ENCODE results near the gene PCED1B. TPM values are rescaled to one million over a fixed set of nuclear protein-coding genes. Genes with fewer than 3 reads are reported as not detected.

Gene PCED1B
- total RNA-seq, 1 experiment from 2014 or later: 22.8 TPM

DNA sequence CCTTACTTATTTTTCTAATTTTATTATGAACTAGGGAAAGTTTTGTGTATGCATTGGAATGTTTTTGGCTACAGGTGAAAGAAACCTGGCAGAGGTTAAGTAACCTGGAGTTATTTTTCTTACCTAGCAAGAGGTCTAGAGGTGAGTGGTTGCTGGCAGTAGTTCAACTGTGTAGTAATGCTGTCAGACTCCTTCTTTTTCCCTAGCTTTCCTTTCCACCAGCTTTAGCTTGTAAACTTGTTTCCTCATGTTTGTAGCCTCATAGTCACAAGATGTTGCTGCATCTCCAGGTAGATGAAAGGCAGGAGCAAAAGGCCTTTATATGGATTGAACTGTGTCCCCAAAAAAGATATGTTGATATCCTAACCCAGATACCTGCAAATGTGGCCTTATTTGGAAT is 105.4 kb downstream of the PCED1B start:
- no peak overlapping the region for H3K9ac ChIP-seq (ENCODE audit: low read length)
- H3K27me3 ChIP-seq (ENCODE audit: low read length): no peaks in the 10 kb centered on the region
- no peak overlapping the region for H3K27ac ChIP-seq (ENCODE audit: low read length)

DNA sequence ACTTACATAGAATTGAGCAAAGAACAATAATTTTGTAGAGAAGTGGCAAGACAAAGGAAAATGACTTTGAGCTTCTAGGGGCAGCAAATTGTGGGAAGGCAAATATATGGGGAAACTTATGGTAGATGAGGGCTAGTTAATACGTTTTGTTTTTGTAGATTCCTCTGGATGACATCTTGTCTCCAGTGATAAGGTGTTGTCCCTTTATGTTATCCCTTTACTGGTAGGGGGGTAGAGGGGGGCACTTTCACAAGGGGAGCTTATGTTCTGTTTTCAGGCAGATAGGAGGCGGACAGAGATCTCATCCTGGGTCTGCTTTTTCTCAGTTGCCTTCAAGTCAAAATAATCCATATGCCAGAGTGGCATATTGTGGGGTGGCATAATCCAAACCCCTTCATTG is 106.8 kb downstream of the PCED1B start:
- Histone ChIP-seq H3K27me3 (ENCODE audit: low read length) (no peaks in the 10 kb centered on the region), H4K20me1 (ENCODE audit: insufficient read depth, low read depth, low read length) (no peaks in the 10 kb centered on the region), H3K27ac (ENCODE audit: low read length) (no peak overlapping the region), H2AFZ (ENCODE audit: low read length) (no peak overlapping the region), H3K79me2 (ENCODE audit: low read length) (no peaks in the 10 kb centered on the region), H3K9me3 (ENCODE audit: low read length) (no peaks in the 10 kb centered on the region), H3K4me1 (ENCODE audit: low read length) (peaks cover 50% of the 10 kb centered on the region), H3K36me3 (ENCODE audit: insufficient read depth, low read length) (no peaks in the 10 kb centered on the region), H3K4me2 (ENCODE audit: low read depth, low read length, poor library complexity, severe bottlenecking) (no peak overlapping the region), H3K9me2 (replicated peaks; ENCODE audit: insufficient read depth, low read length) (no peaks in the 10 kb centered on the region), H3K4me3 (ENCODE audit: low read length) (no peak overlapping the region), H3K9ac (ENCODE audit: low read length) (no peak overlapping the region)
- DNase-seq: no peak

More for the DNA sequence above, 105.4 kb downstream of the PCED1B start:
- Histone ChIP-seq H3K4me3 (ENCODE audit: low read length) (no peak overlapping the region), H3K36me3 (ENCODE audit: insufficient read depth, low read length) (no peaks in the 10 kb centered on the region), H4K20me1 (ENCODE audit: insufficient read depth, low read depth, low read length) (no peaks in the 10 kb centered on the region), H2AFZ (ENCODE audit: low read length) (no peak overlapping the region), H3K4me1 (ENCODE audit: low read length) (peaks cover 37% of the 10 kb centered on the region), H3K9me2 (replicated peaks; ENCODE audit: insufficient read depth, low read length) (no peaks in the 10 kb centered on the region), H3K9me3 (ENCODE audit: low read length) (no peaks in the 10 kb centered on the region), H3K4me2 (ENCODE audit: low read depth, low read length, poor library complexity, severe bottlenecking) (no peak overlapping the region), H3K79me2 (ENCODE audit: low read length) (no peaks in the 10 kb centered on the region)
- DNase-seq: no peak

DNA sequence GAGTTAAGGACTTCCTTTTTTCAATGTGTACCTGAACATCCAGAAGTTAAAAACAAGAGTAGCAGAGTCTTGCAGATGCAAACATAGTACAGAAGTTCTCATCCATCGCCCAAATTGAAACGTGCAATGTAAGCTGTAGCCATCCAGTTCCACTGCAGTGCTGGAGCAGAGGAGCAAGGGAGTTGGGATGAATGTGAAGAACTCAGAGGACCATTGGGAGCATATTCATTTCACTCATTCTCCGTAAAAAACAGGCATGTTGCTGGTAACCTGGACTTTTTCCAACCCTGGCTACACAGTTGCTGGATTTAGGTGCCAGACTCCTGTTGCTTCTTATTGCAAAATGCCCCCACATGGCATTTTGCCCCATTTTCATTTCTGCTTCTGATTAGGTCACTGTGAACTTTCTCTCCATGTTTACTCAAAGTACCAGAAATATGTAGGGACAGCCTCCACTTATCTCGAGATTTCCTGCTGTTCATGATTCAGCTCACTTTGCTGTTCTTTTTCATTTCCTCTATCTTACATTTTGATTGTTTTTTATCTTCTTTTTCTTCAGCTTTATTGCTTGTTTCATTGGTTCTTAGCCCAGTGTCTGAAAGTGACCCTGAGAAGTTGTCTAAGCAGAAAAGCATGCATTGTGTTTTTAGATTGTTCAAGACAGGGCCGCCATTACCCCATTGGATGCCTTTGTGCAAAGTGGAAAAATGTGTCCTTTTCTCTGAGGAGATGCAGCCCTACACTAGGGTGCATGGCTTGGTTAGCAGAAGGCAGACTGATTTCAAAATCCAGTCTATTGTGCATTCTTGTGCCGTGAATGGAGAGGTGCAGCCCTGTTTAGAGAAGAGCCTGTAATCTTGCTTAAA is 109.4 kb downstream of the PCED1B start:
- no peak for DNase-seq
- Histone ChIP-seq H3K4me3 (ENCODE audit: low read length) (no peak overlapping the region), H3K9ac (ENCODE audit: low read length) (no peak overlapping the region), H3K36me3 (ENCODE audit: insufficient read depth, low read length) (no peaks in the 10 kb centered on the region), H3K27ac (ENCODE audit: low read length) (no peak overlapping the region), H3K4me1 (ENCODE audit: low read length) (peaks cover 53% of the 10 kb centered on the region), H2AFZ (ENCODE audit: low read length) (no peak overlapping the region), H3K9me2 (replicated peaks; ENCODE audit: insufficient read depth, low read length) (no peaks in the 10 kb centered on the region), H3K27me3 (ENCODE audit: low read length) (no peaks in the 10 kb centered on the region), H4K20me1 (ENCODE audit: insufficient read depth, low read depth, low read length) (no peaks in the 10 kb centered on the region), H3K9me3 (ENCODE audit: low read length) (no peaks in the 10 kb centered on the region), H3K4me2 (ENCODE audit: low read depth, low read length, poor library complexity, severe bottlenecking) (no peak overlapping the region), H3K79me2 (ENCODE audit: low read length) (no peaks in the 10 kb centered on the region)

DNA sequence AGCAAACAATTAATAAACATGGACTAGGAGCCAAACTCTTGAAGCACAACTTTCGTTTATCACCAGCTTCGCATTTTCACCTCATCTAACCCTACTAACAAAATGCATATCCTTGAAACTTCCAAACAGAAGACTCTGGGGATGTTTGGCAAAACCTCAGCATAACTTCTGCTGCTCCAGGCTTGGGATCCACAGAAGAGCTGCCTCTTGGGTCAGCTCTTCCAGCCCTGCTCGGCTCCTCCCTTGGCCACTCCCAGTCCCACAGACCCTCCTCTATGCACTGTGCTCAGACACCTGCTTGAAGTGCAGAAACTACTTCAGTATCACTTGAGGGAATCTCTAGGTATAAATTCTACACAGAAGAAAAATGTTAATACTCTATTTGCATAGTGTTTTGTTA is 110.3 kb downstream of the PCED1B start:
- Histone ChIP-seq H3K9me2 (replicated peaks; ENCODE audit: insufficient read depth, low read length) (no peaks in the 10 kb centered on the region), H3K27me3 (ENCODE audit: low read length) (no peaks in the 10 kb centered on the region), H3K4me3 (ENCODE audit: low read length) (no peak overlapping the region), H3K27ac (ENCODE audit: low read length) (no peak overlapping the region), H3K4me2 (ENCODE audit: low read depth, low read length, poor library complexity, severe bottlenecking) (no peak overlapping the region), H4K20me1 (ENCODE audit: insufficient read depth, low read depth, low read length) (no peaks in the 10 kb centered on the region), H3K36me3 (ENCODE audit: insufficient read depth, low read length) (no peaks in the 10 kb centered on the region), H2AFZ (ENCODE audit: low read length) (no peak overlapping the region), H3K9ac (ENCODE audit: low read length) (no peak overlapping the region), H3K79me2 (ENCODE audit: low read length) (no peaks in the 10 kb centered on the region), H3K4me1 (ENCODE audit: low read length) (peaks cover 52% of the 10 kb centered on the region), H3K9me3 (ENCODE audit: low read length) (no peaks in the 10 kb centered on the region)
- DNase-seq: no peak

DNA sequence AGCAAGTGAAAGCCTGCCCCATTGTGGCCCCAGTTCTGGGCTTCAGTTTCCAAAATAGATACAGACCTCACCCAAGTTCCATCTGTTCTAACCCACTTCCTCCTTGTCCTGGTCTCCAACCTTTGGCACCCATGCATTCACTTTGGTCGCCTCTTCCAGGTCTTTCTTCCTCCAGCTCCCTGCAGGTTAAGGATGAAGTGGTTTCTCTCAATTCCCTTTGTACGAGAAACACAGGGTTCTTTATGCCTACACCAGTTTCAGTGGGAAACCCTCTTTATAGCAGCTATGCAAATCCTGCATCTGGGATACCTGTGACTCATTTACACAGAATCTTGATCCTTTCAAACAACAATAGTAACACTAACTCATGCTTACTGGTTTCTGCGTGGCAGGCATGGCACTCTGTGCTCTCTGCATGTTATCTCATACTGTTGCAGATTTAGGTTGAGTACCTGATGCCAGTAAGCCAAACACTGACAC is 110.9 kb downstream of the PCED1B start:
- Histone ChIP-seq H3K36me3 (ENCODE audit: insufficient read depth, low read length) (no peaks in the 10 kb centered on the region), H3K4me2 (ENCODE audit: low read depth, low read length, poor library complexity, severe bottlenecking) (peak overlapping the region; percentile 38), H3K4me1 (ENCODE audit: low read length) (peaks cover 52% of the 10 kb centered on the region), H3K9me2 (replicated peaks; ENCODE audit: insufficient read depth, low read length) (no peaks in the 10 kb centered on the region), H2AFZ (ENCODE audit: low read length) (no peak overlapping the region; the same call in 1 of the 2 replicates), H4K20me1 (ENCODE audit: insufficient read depth, low read depth, low read length) (no peaks in the 10 kb centered on the region), H3K27me3 (ENCODE audit: low read length) (no peaks in the 10 kb centered on the region), H3K9ac (ENCODE audit: low read length) (no peak overlapping the region; the same call in 1 of the 2 replicates), H3K4me3 (ENCODE audit: low read length) (no peak overlapping the region), H3K9me3 (ENCODE audit: low read length) (no peaks in the 10 kb centered on the region), H3K79me2 (ENCODE audit: low read length) (no peaks in the 10 kb centered on the region), H3K27ac (ENCODE audit: low read length) (no peak overlapping the region)
- DNase-seq: no peak

DNA sequence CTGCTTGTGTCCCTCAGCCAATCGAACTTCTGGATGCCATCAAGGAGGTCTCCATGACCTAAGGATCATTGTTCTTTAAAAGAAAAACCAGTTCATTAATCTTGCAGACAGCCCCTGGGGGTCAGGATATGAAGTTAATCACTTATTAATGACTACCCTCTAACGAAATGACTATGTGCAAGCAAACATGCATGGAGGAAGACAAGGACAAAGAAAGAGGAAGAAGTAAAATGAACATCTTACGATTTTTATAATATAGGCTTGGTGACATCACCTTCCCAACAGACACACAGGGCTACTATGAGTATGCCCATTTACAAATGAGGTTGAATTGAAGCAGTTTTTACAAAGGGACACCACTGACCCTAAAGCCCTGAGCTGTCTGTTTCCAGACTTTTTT is 111.5 kb downstream of the PCED1B start:
- H3K4me2 ChIP-seq (ENCODE audit: low read depth, low read length, poor library complexity, severe bottlenecking): peak overlapping the region; percentile 38

DNA sequence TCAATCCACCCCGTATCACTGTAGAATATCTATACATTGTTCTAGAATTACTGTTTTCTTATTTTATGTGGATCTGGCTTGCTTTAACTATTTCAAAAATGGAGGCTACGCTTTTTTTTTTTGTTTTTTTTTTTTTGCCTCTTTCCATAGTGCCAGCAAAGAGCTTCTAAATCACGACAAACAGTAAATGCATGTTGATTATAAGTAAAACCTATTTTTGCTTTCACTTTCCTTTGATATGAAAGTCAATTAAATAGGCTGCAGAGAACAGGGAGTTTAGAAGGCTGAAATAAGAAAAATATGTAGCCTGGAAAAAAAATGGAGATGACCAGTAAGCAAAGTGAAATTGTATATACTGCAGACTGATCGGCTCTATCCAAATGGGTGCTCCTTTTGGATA is 112.6 kb downstream of the PCED1B start:
- H3K4me2 ChIP-seq (ENCODE audit: low read depth, low read length, poor library complexity, severe bottlenecking): peak overlapping the region; percentile 18
- H3K4me1 ChIP-seq (ENCODE audit: low read length): peaks cover 58% of the 10 kb centered on the region
- no peaks in the 10 kb centered on the region for H3K36me3 ChIP-seq (ENCODE audit: insufficient read depth, low read length)
- H3K27ac ChIP-seq (ENCODE audit: low read length): no peak overlapping the region
- no peak overlapping the region for H2AFZ ChIP-seq (ENCODE audit: low read length)
- no peaks in the 10 kb centered on the region for H3K9me3 ChIP-seq (ENCODE audit: low read length)
- H3K9me2 ChIP-seq (replicated peaks; ENCODE audit: insufficient read depth, low read length): no peaks in the 10 kb centered on the region
- DNase-seq: no peak
- H3K79me2 ChIP-seq (ENCODE audit: low read length): no peaks in the 10 kb centered on the region
- no peaks in the 10 kb centered on the region for H3K27me3 ChIP-seq (ENCODE audit: low read length)
- H3K4me3 ChIP-seq (ENCODE audit: low read length): no peak overlapping the region
- H3K9ac ChIP-seq (ENCODE audit: low read length): no peak overlapping the region
- no peaks in the 10 kb centered on the region for H4K20me1 ChIP-seq (ENCODE audit: insufficient read depth, low read depth, low read length)

More for the DNA sequence above, 111.5 kb downstream of the PCED1B start:
- Histone ChIP-seq H3K9ac (ENCODE audit: low read length) (no peak overlapping the region; the same call in 1 of the 2 replicates), H3K9me3 (ENCODE audit: low read length) (no peaks in the 10 kb centered on the region), H3K36me3 (ENCODE audit: insufficient read depth, low read length) (no peaks in the 10 kb centered on the region), H3K9me2 (replicated peaks; ENCODE audit: insufficient read depth, low read length) (no peaks in the 10 kb centered on the region), H2AFZ (ENCODE audit: low read length) (no peak overlapping the region; the same call in 1 of the 2 replicates), H3K4me3 (ENCODE audit: low read length) (no peak overlapping the region), H3K27ac (ENCODE audit: low read length) (no peak overlapping the region), H4K20me1 (ENCODE audit: insufficient read depth, low read depth, low read length) (no peaks in the 10 kb centered on the region), H3K79me2 (ENCODE audit: low read length) (no peaks in the 10 kb centered on the region), H3K27me3 (ENCODE audit: low read length) (no peaks in the 10 kb centered on the region), H3K4me1 (ENCODE audit: low read length) (peaks cover 58% of the 10 kb centered on the region)
- DNase-seq: no peak

DNA sequence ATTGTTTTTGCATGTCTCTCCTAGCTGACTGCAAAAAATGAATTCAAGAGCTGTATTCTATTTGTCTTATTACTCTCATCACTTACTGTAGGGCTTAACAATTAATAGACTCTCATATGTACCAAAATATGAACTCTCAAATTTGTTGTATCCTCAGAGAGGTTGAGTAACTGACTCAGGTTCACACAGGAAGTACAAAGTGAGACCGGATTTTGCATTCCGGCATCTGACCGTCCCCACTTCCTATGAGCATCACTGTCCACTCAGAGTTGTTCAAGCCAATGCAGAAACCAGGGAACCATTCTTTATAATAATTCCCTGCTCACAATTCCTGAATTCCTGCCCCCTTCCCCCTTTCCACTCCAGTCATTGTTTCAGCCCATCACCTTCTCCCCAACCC is 113.6 kb downstream of the PCED1B start:
- Histone ChIP-seq H3K4me2 (ENCODE audit: low read depth, low read length, poor library complexity, severe bottlenecking) (peak overlapping the region; percentile 34), H3K27me3 (ENCODE audit: low read length) (no peaks in the 10 kb centered on the region), H3K4me1 (ENCODE audit: low read length) (peaks cover 58% of the 10 kb centered on the region), H3K9ac (ENCODE audit: low read length) (peak overlapping the region; percentile 23; the same call in 1 of the 2 replicates), H3K79me2 (ENCODE audit: low read length) (no peaks in the 10 kb centered on the region), H4K20me1 (ENCODE audit: insufficient read depth, low read depth, low read length) (no peaks in the 10 kb centered on the region), H3K4me3 (ENCODE audit: low read length) (no peak overlapping the region), H3K27ac (ENCODE audit: low read length) (peak overlapping the region; percentile 64), H2AFZ (ENCODE audit: low read length) (0 out of 2 replicates have a peak overlapping the region, but pooled peaks have one; percentile 30), H3K36me3 (ENCODE audit: insufficient read depth, low read length) (no peaks in the 10 kb centered on the region), H3K9me3 (ENCODE audit: low read length) (no peaks in the 10 kb centered on the region), H3K9me2 (replicated peaks; ENCODE audit: insufficient read depth, low read length) (no peaks in the 10 kb centered on the region)
- DNase-seq: no peak
